GM23338 (cell line): ENCODE measurements around the gene ITSN2.

Source experiments
- EZH2 ChIP-seq: fragments of 200-600 bp; sonication (generic); IDR thresholded peaks from one replicate; pipeline ENCODE4 v1.8.0; 2017; ENCODE audit warnings: antibody characterized with exemption, mild to moderate bottlenecking, low read depth; ENCODE audit not compliant: unreplicated experiment
- EZH2phosphoT487 ChIP-seq: fragments of 200-600 bp; sonication (generic); IDR thresholded peaks from one replicate; pipeline ENCODE4 v1.8.1; 2018; ENCODE audit warnings: antibody characterized with exemption; ENCODE audit not compliant: unreplicated experiment
- POLR2AphosphoS5 ChIP-seq: IDR thresholded peaks from 2 replicates; pipeline ENCODE4 v1.6.1; 2016; ENCODE audit warnings: antibody characterized with exemption, low read depth
- STAT1 ChIP-seq: IDR thresholded peaks from one replicate; pipeline ENCODE4 v1.6.1; 2016; ENCODE audit warnings: antibody characterized with exemption; ENCODE audit not compliant: unreplicated experiment
- TF ChIP-seq, protein P1 (sequence below): IDR thresholded peaks from one replicate; pipeline ENCODE4 v1.6.1; 2018; ENCODE audit warnings: antibody characterized with exemption; ENCODE audit not compliant: unreplicated experiment
- TF ChIP-seq, protein P2 (sequence below), 2 experiments: fragments of 200-600 bp in 1 of 2; sonication (generic) in 1 of 2; conservative IDR thresholded peaks; 2 replicates each; pipeline versions ENCODE4 v1.5.1 to v1.6.1; 2016 to 2017; ENCODE audit warnings: antibody characterized with exemption in 2 of 2, low read depth in 2 of 2, mild to moderate bottlenecking in 2 of 2, moderate library complexity in 1 of 2

GRCh38 chr2:24191156-24191555 is 169.2 kb downstream of the ITSN2 start:
- TF ChIP-seq POLR2AphosphoS5 (no peak), EZH2phosphoT487 (no peak), EZH2 (no peak), STAT1 (no peak)
- TF ChIP-seq, protein P1, sequence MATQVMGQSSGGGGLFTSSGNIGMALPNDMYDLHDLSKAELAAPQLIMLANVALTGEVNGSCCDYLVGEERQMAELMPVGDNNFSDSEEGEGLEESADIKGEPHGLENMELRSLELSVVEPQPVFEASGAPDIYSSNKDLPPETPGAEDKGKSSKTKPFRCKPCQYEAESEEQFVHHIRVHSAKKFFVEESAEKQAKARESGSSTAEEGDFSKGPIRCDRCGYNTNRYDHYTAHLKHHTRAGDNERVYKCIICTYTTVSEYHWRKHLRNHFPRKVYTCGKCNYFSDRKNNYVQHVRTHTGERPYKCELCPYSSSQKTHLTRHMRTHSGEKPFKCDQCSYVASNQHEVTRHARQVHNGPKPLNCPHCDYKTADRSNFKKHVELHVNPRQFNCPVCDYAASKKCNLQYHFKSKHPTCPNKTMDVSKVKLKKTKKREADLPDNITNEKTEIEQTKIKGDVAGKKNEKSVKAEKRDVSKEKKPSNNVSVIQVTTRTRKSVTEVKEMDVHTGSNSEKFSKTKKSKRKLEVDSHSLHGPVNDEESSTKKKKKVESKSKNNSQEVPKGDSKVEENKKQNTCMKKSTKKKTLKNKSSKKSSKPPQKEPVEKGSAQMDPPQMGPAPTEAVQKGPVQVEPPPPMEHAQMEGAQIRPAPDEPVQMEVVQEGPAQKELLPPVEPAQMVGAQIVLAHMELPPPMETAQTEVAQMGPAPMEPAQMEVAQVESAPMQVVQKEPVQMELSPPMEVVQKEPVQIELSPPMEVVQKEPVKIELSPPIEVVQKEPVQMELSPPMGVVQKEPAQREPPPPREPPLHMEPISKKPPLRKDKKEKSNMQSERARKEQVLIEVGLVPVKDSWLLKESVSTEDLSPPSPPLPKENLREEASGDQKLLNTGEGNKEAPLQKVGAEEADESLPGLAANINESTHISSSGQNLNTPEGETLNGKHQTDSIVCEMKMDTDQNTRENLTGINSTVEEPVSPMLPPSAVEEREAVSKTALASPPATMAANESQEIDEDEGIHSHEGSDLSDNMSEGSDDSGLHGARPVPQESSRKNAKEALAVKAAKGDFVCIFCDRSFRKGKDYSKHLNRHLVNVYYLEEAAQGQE = no peak
- TF ChIP-seq, protein P2, sequence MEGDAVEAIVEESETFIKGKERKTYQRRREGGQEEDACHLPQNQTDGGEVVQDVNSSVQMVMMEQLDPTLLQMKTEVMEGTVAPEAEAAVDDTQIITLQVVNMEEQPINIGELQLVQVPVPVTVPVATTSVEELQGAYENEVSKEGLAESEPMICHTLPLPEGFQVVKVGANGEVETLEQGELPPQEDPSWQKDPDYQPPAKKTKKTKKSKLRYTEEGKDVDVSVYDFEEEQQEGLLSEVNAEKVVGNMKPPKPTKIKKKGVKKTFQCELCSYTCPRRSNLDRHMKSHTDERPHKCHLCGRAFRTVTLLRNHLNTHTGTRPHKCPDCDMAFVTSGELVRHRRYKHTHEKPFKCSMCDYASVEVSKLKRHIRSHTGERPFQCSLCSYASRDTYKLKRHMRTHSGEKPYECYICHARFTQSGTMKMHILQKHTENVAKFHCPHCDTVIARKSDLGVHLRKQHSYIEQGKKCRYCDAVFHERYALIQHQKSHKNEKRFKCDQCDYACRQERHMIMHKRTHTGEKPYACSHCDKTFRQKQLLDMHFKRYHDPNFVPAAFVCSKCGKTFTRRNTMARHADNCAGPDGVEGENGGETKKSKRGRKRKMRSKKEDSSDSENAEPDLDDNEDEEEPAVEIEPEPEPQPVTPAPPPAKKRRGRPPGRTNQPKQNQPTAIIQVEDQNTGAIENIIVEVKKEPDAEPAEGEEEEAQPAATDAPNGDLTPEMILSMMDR (conservative IDR thresholded peaks at IDR 0.05; ENCODE audit: low read depth in 2 of 2) = no peak
